Heart left ventricle (tissue), 13 donors: Measurements from ENCODE around the gene TMEM250.

Source experiments
- CTCF ChIP-seq, 12 donors: fragments of 200-600 bp; sonication (generic) in 4 of 12; IDR thresholded peaks; one replicate each; pipeline versions ENCODE4 v1.5.0 to v1.8.0; 2018 to 2022; ENCODE audit warnings: antibody characterized with exemption in 12 of 12, mild to moderate bottlenecking in 5 of 12
- POLR2A ChIP-seq, 2 donors: fragments of 450-650 bp; IDR thresholded peaks; one replicate each; pipeline ENCODE4 v1.6.1; 2017; ENCODE audit warnings: antibody characterized with exemption in 2 of 2, mild to moderate bottlenecking in 2 of 2, moderate library complexity in 2 of 2
- donor health status: ischemic (EF 13 %, LVEDD 7.1; RV severe dilation, severe dysfunction).
- donor health status: DM: no; HTN: yes; CAD: no.
- donor health status: DM: no; HTN: no; CAD: no.
- donor health status: ischemic (EF 25% LVEDD 6.9; RV normal size, moderate dysfunction).
- donor health status: ischemic (EF 25% LVEDD 5.7; RV mildly dilated, moderate dysfunction).
- donor health status: ischemic (EF 35%, LVEDD 5.7; RV mildly dilated, moderate dysfunction).
- donor health status: nonischemic (EF 11% LVEDD 7.7; RV severe dilation, severe dysfunction).
- donor health status: DM: yes; HTN: yes; CAD: no.
- donor health status: PGD.
- donor health status: ischemic (EF 29% LVEDD 5.4; RV normal size, mild dysfunction).
- donor health status: nonischemic (EF 23%, LVEDD 6.1; RV moderate dilation, normal function).

- TF ChIP-seq POLR2A (IDR thresholded peaks at IDR 0.05) (no peak), CTCF (IDR thresholded peaks at IDR 0.05) (peak in 8 of 12 donors; percentile 24 to 58 (median 47))
These were observed 29.0 kb downstream of the TMEM250 start for GRCh38 chr9:136089697-136090045.
